Activated naive CD4-positive, alpha-beta T cell treated with anti-CD3 and anti-CD28 coated beads, Interleukin-2, amount 50 U/mL, for 24 hours (primary cell): Measurements from ENCODE around the gene TMEM80.
"Not testable (repeated sequence)": the region's sequence is repeated elsewhere in the genome, so short reads cannot be mapped to it uniquely, and the experiment has no call there.

ENCODE experiments used
- H3K27ac Mint-ChIP-seq: one replicate; pipeline ENCODE4 v1.8.0; 2021; ENCODE audit warnings: mild to moderate bottlenecking, mixed read lengths
- H3K27me3 Mint-ChIP-seq: one replicate; pipeline ENCODE4 v1.8.0; 2021; ENCODE audit warnings: mixed read lengths
- H3K36me3 Mint-ChIP-seq: one replicate; pipeline ENCODE4 v1.8.0; 2021; ENCODE audit warnings: mixed read lengths
- H3K4me1 Mint-ChIP-seq: one replicate; pipeline ENCODE4 v1.8.0; 2021; ENCODE audit warnings: mixed read lengths
- H3K4me3 Mint-ChIP-seq: one replicate; pipeline ENCODE4 v1.8.0; 2021; ENCODE audit warnings: mild to moderate bottlenecking, mixed read lengths
- H3K9me3 Mint-ChIP-seq: one replicate; pipeline ENCODE4 v1.8.0; 2021; ENCODE audit warnings: mixed read lengths

Gene TMEM80

GRCh38 chr11:734541-734940 lies 38.9 kb downstream of the TMEM80 start:
- not testable (repeated sequence) for H3K27ac Mint-ChIP-seq, H3K4me3 Mint-ChIP-seq, H3K36me3 Mint-ChIP-seq, H3K9me3 Mint-ChIP-seq, H3K27me3 Mint-ChIP-seq
- H3K4me1 Mint-ChIP-seq: peaks cover 13% of the 10 kb centered on the region

GRCh38 chr11:737366-737765 lies 41.8 kb downstream of the TMEM80 start:
- Mint-ChIP-seq H3K27me3 (no peaks in the 10 kb centered on the region), H3K9me3 (no peaks in the 10 kb centered on the region), H3K4me3 (peak overlapping the region; percentile 68), H3K27ac (peak overlapping the region; percentile 30), H3K4me1 (peaks cover 13% of the 10 kb centered on the region), H3K36me3 (no peaks in the 10 kb centered on the region)

- H3K9me3 Mint-ChIP-seq, H3K27me3 Mint-ChIP-seq, H3K36me3 Mint-ChIP-seq: not testable (repeated sequence)
- H3K4me1 Mint-ChIP-seq: peaks cover 13% of the 10 kb centered on the region
- peak overlapping the region; percentile 68 for H3K4me3 Mint-ChIP-seq
- H3K27ac Mint-ChIP-seq: peak overlapping the region; percentile 17
Measured at GRCh38 chr11:737899-738298, 42.3 kb downstream of the TMEM80 start.

GRCh38 chr11:742156-742546 lies 46.5 kb downstream of the TMEM80 start:
- no peaks in the 10 kb centered on the region for H3K27me3 Mint-ChIP-seq
- H3K4me1 Mint-ChIP-seq: peaks cover 15% of the 10 kb centered on the region
- H3K9me3 Mint-ChIP-seq: no peaks in the 10 kb centered on the region
- no peak overlapping the region for H3K4me3 Mint-ChIP-seq
- no peaks in the 10 kb centered on the region for H3K36me3 Mint-ChIP-seq
- H3K27ac Mint-ChIP-seq: no peak overlapping the region

GRCh38 chr11:742571-743201 lies 47.1 kb downstream of the TMEM80 start:
- Mint-ChIP-seq H3K9me3 (no peaks in the 10 kb centered on the region), H3K4me1 (peaks cover 9% of the 10 kb centered on the region), H3K27ac (peak overlapping the region; percentile 30), H3K27me3 (no peaks in the 10 kb centered on the region), H3K36me3 (no peaks in the 10 kb centered on the region), H3K4me3 (no peak overlapping the region)

- Mint-ChIP-seq H3K9me3 (no peaks in the 10 kb centered on the region), H3K4me1 (peaks cover 13% of the 10 kb centered on the region), H3K27ac (no peak overlapping the region), H3K27me3 (no peaks in the 10 kb centered on the region), H3K4me3 (no peak overlapping the region), H3K36me3 (no peaks in the 10 kb centered on the region)
Measured at GRCh38 chr11:745428-745827, 49.8 kb downstream of the TMEM80 start.

GRCh38 chr11:746289-747157 lies 50.9 kb downstream of the TMEM80 start:
- Mint-ChIP-seq H3K9me3 (no peaks in the 10 kb centered on the region), H3K4me1 (peaks cover 13% of the 10 kb centered on the region), H3K27me3 (no peaks in the 10 kb centered on the region), H3K36me3 (no peaks in the 10 kb centered on the region), H3K27ac (peak overlapping the region; percentile 86), H3K4me3 (peak overlapping the region; percentile 88)

GRCh38 chr11:747158-748006 lies 51.8 kb downstream of the TMEM80 start, which contains the start of gene TALDO1:
TALDO1 (plus strand) TSS chr11:747464; CDS start chr11:747482, 18 bp downstream.
- Mint-ChIP-seq H3K9me3 (no peaks in the 10 kb centered on the region), H3K27me3 (no peaks in the 10 kb centered on the region), H3K4me1 (peaks cover 14% of the 10 kb centered on the region), H3K27ac (peak within 1 kb of the TSS; percentile 94), H3K4me3 (peak within 1 kb of the TSS; percentile 90), H3K36me3 (no peaks in the 10 kb centered on the region)

GRCh38 chr11:748007-748359 lies 52.4 kb downstream of the TMEM80 start:
- Mint-ChIP-seq H3K4me3 (peak overlapping the region; percentile 90), H3K4me1 (peaks cover 18% of the 10 kb centered on the region), H3K27me3 (no peaks in the 10 kb centered on the region), H3K9me3 (no peaks in the 10 kb centered on the region), H3K36me3 (no peaks in the 10 kb centered on the region), H3K27ac (peak overlapping the region; percentile 94)

- no peaks in the 10 kb centered on the region for H3K27me3 Mint-ChIP-seq
- peak overlapping the region; percentile 35 for H3K27ac Mint-ChIP-seq
Measured at GRCh38 chr11:749731-750130, 54.1 kb downstream of the TMEM80 start.

More at GRCh38 chr11:749731-750130, 54.1 kb downstream of the TMEM80 start:
- Mint-ChIP-seq H3K4me1 (peaks cover 18% of the 10 kb centered on the region), H3K36me3 (no peaks in the 10 kb centered on the region), H3K4me3 (peak overlapping the region; percentile 70), H3K9me3 (no peaks in the 10 kb centered on the region)
